DOHH2 (cell line): ENCODE measurements around the gene INSM1.

Source experiments
- EZH2phosphoT487 ChIP-seq: fragments of 200-600 bp; sonication (generic); IDR thresholded peaks from 2 replicates; pipeline ENCODE4 v1.6.1; 2017; ENCODE audit warnings: borderline replicate concordance, mild to moderate bottlenecking, antibody characterized with exemption, low read length, moderate library complexity, mixed read lengths
- TF ChIP-seq, protein P1 (sequence below): fragments of 200-600 bp; sonication (generic); IDR thresholded peaks from one replicate; pipeline ENCODE4 v1.5.1; 2014; ENCODE audit warnings: antibody characterized with exemption, mild to moderate bottlenecking, low read depth, low read length; ENCODE audit not compliant: poor library complexity, severe bottlenecking

- TF ChIP-seq, protein P1, sequence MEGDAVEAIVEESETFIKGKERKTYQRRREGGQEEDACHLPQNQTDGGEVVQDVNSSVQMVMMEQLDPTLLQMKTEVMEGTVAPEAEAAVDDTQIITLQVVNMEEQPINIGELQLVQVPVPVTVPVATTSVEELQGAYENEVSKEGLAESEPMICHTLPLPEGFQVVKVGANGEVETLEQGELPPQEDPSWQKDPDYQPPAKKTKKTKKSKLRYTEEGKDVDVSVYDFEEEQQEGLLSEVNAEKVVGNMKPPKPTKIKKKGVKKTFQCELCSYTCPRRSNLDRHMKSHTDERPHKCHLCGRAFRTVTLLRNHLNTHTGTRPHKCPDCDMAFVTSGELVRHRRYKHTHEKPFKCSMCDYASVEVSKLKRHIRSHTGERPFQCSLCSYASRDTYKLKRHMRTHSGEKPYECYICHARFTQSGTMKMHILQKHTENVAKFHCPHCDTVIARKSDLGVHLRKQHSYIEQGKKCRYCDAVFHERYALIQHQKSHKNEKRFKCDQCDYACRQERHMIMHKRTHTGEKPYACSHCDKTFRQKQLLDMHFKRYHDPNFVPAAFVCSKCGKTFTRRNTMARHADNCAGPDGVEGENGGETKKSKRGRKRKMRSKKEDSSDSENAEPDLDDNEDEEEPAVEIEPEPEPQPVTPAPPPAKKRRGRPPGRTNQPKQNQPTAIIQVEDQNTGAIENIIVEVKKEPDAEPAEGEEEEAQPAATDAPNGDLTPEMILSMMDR = no peak
- TF ChIP-seq EZH2phosphoT487 = no peak
Observed at GRCh38 chr20:20363434-20363798, 4.5 kb upstream of the INSM1 start.
